Measurements from ENCODE around the gene COL4A1. TPM values are rescaled to one million over a fixed set of nuclear protein-coding genes. Genes with fewer than 3 reads are reported as not detected.

The COL4A1 gene
- total and polyA plus RNA-seq, 2 of the 13 experiments (the other 11 are each of a cell fraction or from before 2014, with no cell fraction given), result not detected

DNA sequence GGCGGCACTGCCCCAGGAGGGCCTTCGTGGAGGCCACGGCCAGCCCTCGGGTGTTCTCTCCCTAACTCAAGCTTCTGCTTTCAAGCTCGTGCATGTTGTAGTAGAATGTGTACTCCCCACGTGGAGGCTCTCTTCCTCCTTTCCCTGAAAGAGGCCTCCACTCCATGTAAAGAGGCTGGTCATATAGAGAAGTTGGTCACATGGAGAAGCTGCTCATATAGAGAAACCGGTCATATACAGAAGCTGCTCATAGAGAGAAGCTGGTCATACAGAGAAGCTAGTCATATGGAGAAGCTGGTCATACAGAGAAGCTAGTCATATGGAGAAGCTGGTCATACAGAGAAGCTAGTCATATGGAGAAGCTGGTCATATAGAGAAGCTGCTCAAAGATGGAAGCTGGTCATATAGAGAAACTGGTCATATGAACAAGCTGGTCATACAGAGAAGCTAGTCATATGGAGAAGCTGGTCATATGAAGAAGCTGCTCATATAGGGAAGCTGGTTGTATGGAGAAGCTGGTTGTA is 152.5 kb downstream of the COL4A1 start:
- ATAC-seq, result no peak
- no peak for TF ChIP-seq SMARCC2 (IDR thresholded peaks at IDR 0.05)
- TF ChIP-seq, protein P1, sequence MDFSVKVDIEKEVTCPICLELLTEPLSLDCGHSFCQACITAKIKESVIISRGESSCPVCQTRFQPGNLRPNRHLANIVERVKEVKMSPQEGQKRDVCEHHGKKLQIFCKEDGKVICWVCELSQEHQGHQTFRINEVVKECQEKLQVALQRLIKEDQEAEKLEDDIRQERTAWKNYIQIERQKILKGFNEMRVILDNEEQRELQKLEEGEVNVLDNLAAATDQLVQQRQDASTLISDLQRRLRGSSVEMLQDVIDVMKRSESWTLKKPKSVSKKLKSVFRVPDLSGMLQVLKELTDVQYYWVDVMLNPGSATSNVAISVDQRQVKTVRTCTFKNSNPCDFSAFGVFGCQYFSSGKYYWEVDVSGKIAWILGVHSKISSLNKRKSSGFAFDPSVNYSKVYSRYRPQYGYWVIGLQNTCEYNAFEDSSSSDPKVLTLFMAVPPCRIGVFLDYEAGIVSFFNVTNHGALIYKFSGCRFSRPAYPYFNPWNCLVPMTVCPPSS (IDR thresholded peaks at IDR 0.05), result no peak
- TF ChIP-seq RFX5 (IDR thresholded peaks at IDR 0.05; ENCODE audit: low read depth, low read length), result no peak
- TF ChIP-seq, protein P2, sequence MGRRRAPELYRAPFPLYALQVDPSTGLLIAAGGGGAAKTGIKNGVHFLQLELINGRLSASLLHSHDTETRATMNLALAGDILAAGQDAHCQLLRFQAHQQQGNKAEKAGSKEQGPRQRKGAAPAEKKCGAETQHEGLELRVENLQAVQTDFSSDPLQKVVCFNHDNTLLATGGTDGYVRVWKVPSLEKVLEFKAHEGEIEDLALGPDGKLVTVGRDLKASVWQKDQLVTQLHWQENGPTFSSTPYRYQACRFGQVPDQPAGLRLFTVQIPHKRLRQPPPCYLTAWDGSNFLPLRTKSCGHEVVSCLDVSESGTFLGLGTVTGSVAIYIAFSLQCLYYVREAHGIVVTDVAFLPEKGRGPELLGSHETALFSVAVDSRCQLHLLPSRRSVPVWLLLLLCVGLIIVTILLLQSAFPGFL (CRISPR knock-in tag; IDR thresholded peaks at IDR 0.05), result no peak
- no peak for TF ChIP-seq NFKBIZ (CRISPR knock-in tag; IDR thresholded peaks at IDR 0.05)
- Histone ChIP-seq H4K20me1 (ENCODE audit: insufficient read depth, low read length) (no peaks in the 10 kb centered on the region), H3K27me3 (ENCODE audit: control insufficient read depth in 1 of 2, insufficient read depth in 2 of 2, low read length in 2 of 2) (peaks cover 0 to 19% of the 10 kb centered on the region in 2 experiments; a peak in 3 of 5 replicates), H3K27ac (ENCODE audit: extremely low read length, insufficient read depth, low read length) (no peak overlapping the region), H3K79me2 (ENCODE audit: insufficient read depth, low read length) (no peaks in the 10 kb centered on the region), H2AFZ (ENCODE audit: low read length) (no peak overlapping the region), H3K9ac (ENCODE audit: insufficient read depth, low read depth, low read length) (no peak overlapping the region), H3K36me3 (replicated peaks in 1 of 2; ENCODE audit: control insufficient read depth in 1 of 2, insufficient read depth in 2 of 2, low read length in 2 of 2) (no peaks in the 10 kb centered on the region), H3K4me1 (ENCODE audit: insufficient read depth, low read length) (no peaks in the 10 kb centered on the region), H3K9me3 (ENCODE audit: low read length) (no peaks in the 10 kb centered on the region), H3K4me3 (replicated peaks in 1 of 3; ENCODE audit: insufficient read depth in 1 of 3, low read depth in 2 of 3, low read length in 3 of 3) (no peak overlapping the region), H3K4me2 (ENCODE audit: low read depth, low read length) (no peak overlapping the region)
- intact Hi-C loops (cut with micrococcal nuclease; ENCODE audit: unreplicated experiment), result no loop called here
- no peak for DNase-seq (ENCODE audit: low spot score)
- in situ Hi-C loops (cut with HindIII; ENCODE audit: extremely low pct_ligation_motif_present, low pct_unique_long_range_greater_than_20kb), result no loop called here
- WGBS (ENCODE audit: low lambda C conversion rate), result 49% methylated on average over 7 of the region's 7 CpGs
- CTCF ChIA-PET (ENCODE audit: low intra/inter-chr PET ratio, low total read pairs), result no interaction called here
- no TSS peak for BruUV-seq (replicated peaks)
- FAIRE-seq, result no peak
- POLR2A ChIA-PET, result no interaction called here

DNA sequence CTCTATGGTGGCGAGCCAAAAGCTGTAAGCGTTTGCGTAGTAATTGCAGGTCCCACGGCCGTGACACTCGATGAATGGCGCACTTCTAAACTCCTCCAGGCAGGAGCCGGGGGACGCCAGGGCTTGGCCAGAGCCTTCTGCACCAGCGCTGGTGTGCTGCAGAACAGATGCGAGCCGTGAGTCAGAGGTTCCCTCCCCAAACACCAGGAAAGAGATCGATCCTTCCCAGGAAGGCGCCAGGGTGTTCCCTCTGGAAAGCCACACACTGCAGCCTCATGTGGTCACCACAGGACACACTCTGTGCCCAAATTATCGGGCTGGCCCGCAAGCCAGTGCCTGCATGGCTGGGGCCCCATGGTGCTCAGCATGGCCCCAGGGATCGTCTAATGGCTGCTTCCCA is 154.6 kb downstream of the COL4A1 start:
- H3K9ac ChIP-seq (ENCODE audit: insufficient read depth, low read depth, low read length), result no peak overlapping the region
- CTCF ChIA-PET (ENCODE audit: low intra/inter-chr PET ratio, low total read pairs), result no interaction called here
- peaks cover 0 to 21% of the 10 kb centered on the region in 2 experiments; a peak in 3 of 5 replicates for H3K27me3 ChIP-seq (ENCODE audit: control insufficient read depth in 1 of 2, insufficient read depth in 2 of 2, low read length in 2 of 2)
- DNase-seq (ENCODE audit: low spot score) (no peak), FAIRE-seq (no peak), ATAC-seq (no peak)
- POLR2A ChIA-PET, result no interaction called here
- no peaks in the 10 kb centered on the region for H4K20me1 ChIP-seq (ENCODE audit: insufficient read depth, low read length)
- no peaks in the 10 kb centered on the region for H3K36me3 ChIP-seq (replicated peaks in 1 of 2; ENCODE audit: control insufficient read depth in 1 of 2, insufficient read depth in 2 of 2, low read length in 2 of 2)
- in situ Hi-C loops (cut with HindIII; ENCODE audit: extremely low pct_ligation_motif_present, low pct_unique_long_range_greater_than_20kb), result no loop called here
- BruUV-seq (replicated peaks), result no TSS peak
- no peaks in the 10 kb centered on the region for H3K4me1 ChIP-seq (ENCODE audit: insufficient read depth, low read length)
- H3K9me3 ChIP-seq (ENCODE audit: low read length), result no peaks in the 10 kb centered on the region
- H3K4me2 ChIP-seq (ENCODE audit: low read depth, low read length), result no peak overlapping the region
- H3K27ac ChIP-seq (ENCODE audit: extremely low read length, insufficient read depth, low read length), result no peak overlapping the region
- H3K79me2 ChIP-seq (ENCODE audit: insufficient read depth, low read length), result no peaks in the 10 kb centered on the region
- no peak overlapping the region for H2AFZ ChIP-seq (ENCODE audit: low read length)
- H3K4me3 ChIP-seq (replicated peaks in 1 of 3; ENCODE audit: insufficient read depth in 1 of 3, low read depth in 2 of 3, low read length in 3 of 3), result no peak overlapping the region
- TF ChIP-seq TP53 (CRISPR knock-in tag; conservative IDR thresholded peaks at IDR 0.05), result no peak
- TF ChIP-seq MAFK (conservative IDR thresholded peaks at IDR 0.05 in 1 of 2, IDR thresholded peaks at IDR 0.05 in 1 of 2; ENCODE audit: low read length in 2 of 2), result no peak
- TF ChIP-seq, protein P3, sequence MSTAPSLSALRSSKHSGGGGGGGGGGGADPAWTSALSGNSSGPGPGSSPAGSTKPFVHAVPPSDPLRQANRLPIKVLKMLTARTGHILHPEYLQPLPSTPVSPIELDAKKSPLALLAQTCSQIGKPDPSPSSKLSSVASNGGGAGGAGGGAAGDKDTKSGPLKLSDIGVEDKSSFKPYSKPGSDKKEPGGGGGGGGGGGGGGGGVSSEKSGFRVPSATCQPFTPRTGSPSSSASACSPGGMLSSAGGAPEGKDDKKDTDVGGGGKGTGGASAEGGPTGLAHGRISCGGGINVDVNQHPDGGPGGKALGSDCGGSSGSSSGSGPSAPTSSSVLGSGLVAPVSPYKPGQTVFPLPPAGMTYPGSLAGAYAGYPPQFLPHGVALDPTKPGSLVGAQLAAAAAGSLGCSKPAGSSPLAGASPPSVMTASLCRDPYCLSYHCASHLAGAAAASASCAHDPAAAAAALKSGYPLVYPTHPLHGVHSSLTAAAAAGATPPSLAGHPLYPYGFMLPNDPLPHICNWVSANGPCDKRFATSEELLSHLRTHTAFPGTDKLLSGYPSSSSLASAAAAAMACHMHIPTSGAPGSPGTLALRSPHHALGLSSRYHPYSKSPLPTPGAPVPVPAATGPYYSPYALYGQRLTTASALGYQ (CRISPR knock-in tag; IDR thresholded peaks at IDR 0.05), result no peak
- TF ChIP-seq ZNF747 (CRISPR knock-in tag; IDR thresholded peaks at IDR 0.05; ENCODE audit: borderline replicate concordance), result no peak
- no peak for TF ChIP-seq ISL2 (CRISPR knock-in tag; IDR thresholded peaks at IDR 0.05)
- WGBS (ENCODE audit: low lambda C conversion rate), result 50% methylated on average over 10 of the region's 17 CpGs
- intact Hi-C loops (cut with micrococcal nuclease; ENCODE audit: unreplicated experiment), result no loop called here
